Uterus (tissue), 2 donors: ENCODE measurements around the gene KCNJ14.

Experiments
- POLR2A ChIP-seq, 2 donors: fragments of 450-650 bp; IDR thresholded peaks; one replicate each; pipeline ENCODE4 v1.6.1; 2016; ENCODE audit warnings: antibody characterized with exemption in 2 of 2, mild to moderate bottlenecking in 1 of 2, moderate library complexity in 1 of 2
- TF ChIP-seq, protein P1 (sequence below), 4 experiments: fragments of 200-600 bp in 2 of 4; fragments of 450-650 bp in 2 of 4; sonication (generic) in 2 of 4; IDR thresholded peaks; one replicate each; pipeline ENCODE4 v1.5.1; 2016 to 2019; ENCODE audit warnings: antibody characterized with exemption in 4 of 4, mild to moderate bottlenecking in 2 of 4, moderate library complexity in 1 of 4

GRCh38 chr19:48445606-48446481, 9.5 kb upstream of the KCNJ14 start, which contains the start of gene GRWD1:
- TF ChIP-seq, protein P1, sequence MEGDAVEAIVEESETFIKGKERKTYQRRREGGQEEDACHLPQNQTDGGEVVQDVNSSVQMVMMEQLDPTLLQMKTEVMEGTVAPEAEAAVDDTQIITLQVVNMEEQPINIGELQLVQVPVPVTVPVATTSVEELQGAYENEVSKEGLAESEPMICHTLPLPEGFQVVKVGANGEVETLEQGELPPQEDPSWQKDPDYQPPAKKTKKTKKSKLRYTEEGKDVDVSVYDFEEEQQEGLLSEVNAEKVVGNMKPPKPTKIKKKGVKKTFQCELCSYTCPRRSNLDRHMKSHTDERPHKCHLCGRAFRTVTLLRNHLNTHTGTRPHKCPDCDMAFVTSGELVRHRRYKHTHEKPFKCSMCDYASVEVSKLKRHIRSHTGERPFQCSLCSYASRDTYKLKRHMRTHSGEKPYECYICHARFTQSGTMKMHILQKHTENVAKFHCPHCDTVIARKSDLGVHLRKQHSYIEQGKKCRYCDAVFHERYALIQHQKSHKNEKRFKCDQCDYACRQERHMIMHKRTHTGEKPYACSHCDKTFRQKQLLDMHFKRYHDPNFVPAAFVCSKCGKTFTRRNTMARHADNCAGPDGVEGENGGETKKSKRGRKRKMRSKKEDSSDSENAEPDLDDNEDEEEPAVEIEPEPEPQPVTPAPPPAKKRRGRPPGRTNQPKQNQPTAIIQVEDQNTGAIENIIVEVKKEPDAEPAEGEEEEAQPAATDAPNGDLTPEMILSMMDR (IDR thresholded peaks at IDR 0.05) = no peak
- TF ChIP-seq POLR2A (IDR thresholded peaks at IDR 0.05) = peak; percentile 37 to 59
